Measurements from ENCODE around the gene CCDC71. TPM values are rescaled to one million over a fixed set of nuclear protein-coding genes. Genes with fewer than 3 reads are reported as not detected.
A peak's percentile ranks its signal among the peaks of the same experiment; 100 is the strongest.

Gene CCDC71
- total and polyA plus RNA-seq, 2 of the 13 experiments (the other 11 are each of a cell fraction or from before 2014, with no cell fraction given) = 9.7 to 14.3 TPM

- 3% methylated on average over 7 of the region's 70 CpGs for WGBS (ENCODE audit: low lambda C conversion rate)
- FAIRE-seq (peak; percentile 8), DNase-seq (ENCODE audit: low spot score) (peak; percentile 89), ATAC-seq (peak; percentile 93)
- H3K27ac ChIP-seq (ENCODE audit: extremely low read length, insufficient read depth, low read length) = peak within 1 kb of the TSS; percentile 84
- intact Hi-C loops (cut with micrococcal nuclease; ENCODE audit: unreplicated experiment) = loop anchor here (2.0 kb wide), 1 partner anchor 16 kb away; the partner anchor contains the start of gene QARS1
- ChIA-PET POLR2A (interaction anchor here (0.9 to 4.3 kb wide), 15 partner anchors 9 to 681 kb away, joined by 3 to 110 read pairs (median 6); partner anchors contain the start of genes CCDC51, GPX1, IMPDH2 and LAMB2), CTCF (ENCODE audit: low intra/inter-chr PET ratio, low total read pairs) (no interaction called here)
- no TSS peak for BruUV-seq (replicated peaks)
- peaks cover 19% of the 10 kb centered on the region for H3K4me1 ChIP-seq (ENCODE audit: insufficient read depth, low read length)
- no peak within 1 kb of the TSS for H2AFZ ChIP-seq (ENCODE audit: low read length)
- peak within 1 kb of the TSS; percentile 76 to 100 (median 95) for H3K4me3 ChIP-seq (replicated peaks in 1 of 3; ENCODE audit: insufficient read depth in 1 of 3, low read depth in 2 of 3, low read length in 3 of 3)
- no peaks in the 10 kb centered on the region; a peak in 1 of 5 replicates for H3K27me3 ChIP-seq (ENCODE audit: control insufficient read depth in 1 of 2, insufficient read depth in 2 of 2, low read length in 2 of 2)
- H3K4me2 ChIP-seq (ENCODE audit: low read depth, low read length) = peak within 1 kb of the TSS; percentile 96
- H3K9ac ChIP-seq (ENCODE audit: insufficient read depth, low read depth, low read length) = peak within 1 kb of the TSS; percentile 97
- peaks cover 14% of the 10 kb centered on the region for H3K79me2 ChIP-seq (ENCODE audit: insufficient read depth, low read length)
- H3K9me3 ChIP-seq (ENCODE audit: low read length) = no peaks in the 10 kb centered on the region
- H3K36me3 ChIP-seq (replicated peaks in 1 of 2; ENCODE audit: control insufficient read depth in 1 of 2, insufficient read depth in 2 of 2, low read length in 2 of 2) = peaks cover 33 to 52% of the 10 kb centered on the region in 2 experiments
- no peaks in the 10 kb centered on the region for H4K20me1 ChIP-seq (ENCODE audit: insufficient read depth, low read length)
- in situ Hi-C loops (cut with HindIII; ENCODE audit: extremely low pct_ligation_motif_present, low pct_unique_long_range_greater_than_20kb) = no loop called here
- TF ChIP-seq ZFP91 (CRISPR knock-in tag; IDR thresholded peaks at IDR 0.05; ENCODE audit: borderline replicate concordance) (peak; percentile 97), HOXA5 (CRISPR knock-in tag; IDR thresholded peaks at IDR 0.05) (peak; percentile 92; the same call in 1 of the 2 replicates), ZBTB14 (CRISPR knock-in tag; IDR thresholded peaks at IDR 0.05) (no peak), IRF9 (CRISPR knock-in tag; IDR thresholded peaks at IDR 0.05; ENCODE audit: borderline replicate concordance) (peak; percentile 65; the same call in 1 of the 2 replicates), ZBTB26 (CRISPR knock-in tag; IDR thresholded peaks at IDR 0.05; ENCODE audit: borderline replicate concordance) (no peak), ZNF33B (CRISPR knock-in tag; IDR thresholded peaks at IDR 0.05) (no peak), REPIN1 (CRISPR knock-in tag; IDR thresholded peaks at IDR 0.05; ENCODE audit: borderline replicate concordance, low read depth) (peak; percentile 76; the same call in 1 of the 2 replicates), ZBTB7A (CRISPR knock-in tag; IDR thresholded peaks at IDR 0.05) (no peak), GATAD2A (CRISPR knock-in tag; IDR thresholded peaks at IDR 0.05) (peak; percentile 81), WIZ (CRISPR knock-in tag; IDR thresholded peaks at IDR 0.05) (no peak; the same call in 1 of the 2 replicates), KAT8 (CRISPR knock-in tag; IDR thresholded peaks at IDR 0.05) (peak; percentile 98), MXI1 (IDR thresholded peaks at IDR 0.05; ENCODE audit: borderline replicate concordance, low read depth, low read length) (peak; percentile 72; the same call in 1 of the 3 replicates), ZNF569 (CRISPR knock-in tag; IDR thresholded peaks at IDR 0.05; ENCODE audit: borderline replicate concordance) (no peak), CENPBD1 (CRISPR knock-in tag; IDR thresholded peaks at IDR 0.05; ENCODE audit: borderline replicate concordance, low read depth) (no peak; the same call in 1 of the 2 replicates), ZIK1 (CRISPR knock-in tag; IDR thresholded peaks at IDR 0.05; ENCODE audit: borderline replicate concordance, low read depth) (peak; percentile 62; the same call in 1 of the 2 replicates), HOXA9 (CRISPR knock-in tag; IDR thresholded peaks at IDR 0.05; ENCODE audit: borderline replicate concordance) (no peak), HNRNPK (IDR thresholded peaks at IDR 0.05; ENCODE audit: low read depth, low read length, poor library complexity, severe bottlenecking) (peak; percentile 73)
Measured at GRCh38 chr3:49120438-49121131, 45.5 kb downstream of the CCDC71 start, which contains the start of gene USP19. Gene USP19, minus strand, starts transcription at chr3:49120823. Its CDS starts 1,678 bp downstream, at chr3:49119145.

Measured in HepG2 (cell line).